Activated naive CD8-positive, alpha-beta T cell treated with anti-CD3 and anti-CD28 coated beads for 36 hours (primary cell): ENCODE data around the gene KRT79. TPM values are rescaled to one million over a fixed set of nuclear protein-coding genes. Genes with fewer than 3 reads are reported as not detected.

Experiments
- DNase-seq: peaks from one replicate; pipeline ENCODE4 v3.0.0; 2021
- H3K27ac Mint-ChIP-seq: one replicate; pipeline ENCODE4 v1.8.0; 2022; ENCODE audit warnings: mild to moderate bottlenecking, moderate library complexity, mixed read lengths
- H3K27me3 Mint-ChIP-seq: one replicate; pipeline ENCODE4 v1.8.0; 2022; ENCODE audit warnings: mild to moderate bottlenecking, mixed read lengths
- H3K36me3 Mint-ChIP-seq: one replicate; pipeline ENCODE4 v1.8.0; 2021; ENCODE audit warnings: mild to moderate bottlenecking, mixed read lengths
- H3K4me1 Mint-ChIP-seq: one replicate; pipeline ENCODE4 v1.8.0; 2021; ENCODE audit warnings: mixed read lengths
- H3K4me3 Mint-ChIP-seq: one replicate; pipeline ENCODE4 v1.8.0; 2022; ENCODE audit warnings: mild to moderate bottlenecking, moderate library complexity, mixed read lengths
- H3K9me3 Mint-ChIP-seq: one replicate; pipeline ENCODE4 v1.8.0; 2022; ENCODE audit warnings: mixed read lengths
- total RNA-seq, 2 experiments: library from RNA; stranded (reverse); gene quantifications; one replicate each; pipeline ENCODE4 v1.2.3, GENCODE V29; 2021

KRT79 gene
- total RNA-seq, 2 experiments from 2014 or later = 0.95 to 0.96 TPM

DNA sequence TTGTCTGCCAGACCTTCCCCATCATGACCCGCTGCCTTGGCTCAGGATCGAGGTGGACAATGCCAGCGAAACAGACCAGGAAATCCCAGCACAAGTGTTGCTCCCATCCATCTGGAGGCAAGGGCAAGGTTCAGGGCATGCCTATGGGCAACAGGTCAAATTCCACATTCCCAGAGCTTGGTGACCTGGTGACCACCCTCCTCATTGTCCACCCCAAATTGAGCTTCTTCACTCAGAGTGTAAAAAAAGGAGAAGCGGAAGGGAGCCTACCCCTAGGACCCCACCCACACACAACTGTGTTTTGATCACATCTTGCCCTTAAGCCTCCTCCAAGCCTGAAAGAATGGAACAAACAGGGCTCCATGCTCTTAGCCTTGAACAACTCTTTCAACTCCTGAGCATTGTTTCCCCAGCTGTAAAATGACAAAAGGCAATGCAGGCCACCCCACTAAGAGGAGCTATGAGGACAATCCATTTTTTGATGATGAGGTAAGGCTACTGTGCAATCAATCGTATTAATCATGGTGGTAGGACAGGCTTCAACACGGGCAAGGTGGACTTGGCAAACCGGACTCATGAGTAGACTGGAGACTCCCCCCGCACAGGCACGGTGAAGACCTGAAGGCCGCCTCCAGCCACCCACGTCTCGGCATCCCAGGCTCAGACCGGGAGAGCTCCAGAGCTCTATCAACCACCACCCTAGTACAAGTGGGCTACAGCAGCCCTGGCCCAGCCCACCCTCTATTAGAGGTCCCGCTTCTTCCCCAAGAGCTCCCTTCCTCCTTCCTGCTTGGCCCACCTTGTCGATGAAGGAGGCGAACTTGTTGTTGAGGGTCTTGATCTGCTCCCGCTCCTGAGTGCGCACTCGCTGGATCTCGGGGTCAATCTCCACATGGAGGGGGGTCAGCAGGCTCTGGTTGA is 866 bp downstream of the KRT79 start:
- Mint-ChIP-seq H3K27ac (no peak overlapping the region), H3K4me1 (peaks cover 47% of the 10 kb centered on the region), H3K4me3 (no peak overlapping the region), H3K9me3 (no peaks in the 10 kb centered on the region), H3K36me3 (no peaks in the 10 kb centered on the region), H3K27me3 (no peaks in the 10 kb centered on the region)
- DNase-seq = no peak

DNA sequence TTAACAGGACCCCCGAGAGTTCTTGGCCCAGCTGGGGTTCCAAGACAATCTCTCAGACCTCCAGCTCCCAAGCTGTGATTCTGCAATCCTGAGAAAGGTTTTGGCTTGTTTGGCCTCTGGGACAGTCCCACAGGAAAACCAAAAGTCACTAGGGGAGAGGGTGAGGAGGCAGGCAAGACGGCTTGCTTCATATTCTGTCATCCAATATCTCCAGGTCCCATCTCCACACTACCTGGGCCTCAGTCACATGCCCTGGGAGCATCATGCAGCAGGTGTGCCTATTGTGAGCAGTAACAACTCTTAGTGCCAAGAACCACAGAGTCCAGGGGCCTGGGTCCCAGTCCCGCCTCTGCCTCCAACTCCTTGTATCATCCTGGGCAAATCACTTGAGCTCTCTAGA is 1.7 kb downstream of the KRT79 start:
- no peak for DNase-seq
- Mint-ChIP-seq H3K27me3 (no peaks in the 10 kb centered on the region), H3K4me3 (no peak overlapping the region), H3K4me1 (peaks cover 40% of the 10 kb centered on the region), H3K9me3 (no peaks in the 10 kb centered on the region), H3K36me3 (no peaks in the 10 kb centered on the region), H3K27ac (no peak overlapping the region)

DNA sequence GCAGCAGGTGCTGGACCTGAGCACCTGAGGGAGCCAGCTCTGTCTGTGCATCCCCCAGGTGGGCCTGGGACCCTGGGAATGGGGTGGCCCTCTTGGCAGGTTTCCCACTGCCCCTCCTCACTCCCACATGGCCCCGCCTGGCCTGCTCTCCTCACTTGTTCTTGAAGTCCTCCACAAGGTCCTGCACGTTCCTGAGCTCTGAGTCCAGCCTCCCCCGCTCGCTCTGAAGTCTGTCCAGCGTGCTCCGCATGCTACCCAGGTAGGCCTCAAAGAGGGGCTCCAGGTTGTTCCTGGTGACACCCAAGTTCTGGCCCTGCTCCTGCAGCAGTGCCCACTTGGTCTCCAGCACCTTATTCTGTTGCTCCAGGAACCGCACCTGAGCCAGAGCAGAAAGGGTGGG is 2.9 kb downstream of the KRT79 start:
- Mint-ChIP-seq H3K9me3 (no peaks in the 10 kb centered on the region), H3K4me1 (peaks cover 28% of the 10 kb centered on the region), H3K36me3 (no peaks in the 10 kb centered on the region), H3K27ac (no peak overlapping the region), H3K4me3 (no peak overlapping the region), H3K27me3 (no peaks in the 10 kb centered on the region)
- no peak for DNase-seq

DNA sequence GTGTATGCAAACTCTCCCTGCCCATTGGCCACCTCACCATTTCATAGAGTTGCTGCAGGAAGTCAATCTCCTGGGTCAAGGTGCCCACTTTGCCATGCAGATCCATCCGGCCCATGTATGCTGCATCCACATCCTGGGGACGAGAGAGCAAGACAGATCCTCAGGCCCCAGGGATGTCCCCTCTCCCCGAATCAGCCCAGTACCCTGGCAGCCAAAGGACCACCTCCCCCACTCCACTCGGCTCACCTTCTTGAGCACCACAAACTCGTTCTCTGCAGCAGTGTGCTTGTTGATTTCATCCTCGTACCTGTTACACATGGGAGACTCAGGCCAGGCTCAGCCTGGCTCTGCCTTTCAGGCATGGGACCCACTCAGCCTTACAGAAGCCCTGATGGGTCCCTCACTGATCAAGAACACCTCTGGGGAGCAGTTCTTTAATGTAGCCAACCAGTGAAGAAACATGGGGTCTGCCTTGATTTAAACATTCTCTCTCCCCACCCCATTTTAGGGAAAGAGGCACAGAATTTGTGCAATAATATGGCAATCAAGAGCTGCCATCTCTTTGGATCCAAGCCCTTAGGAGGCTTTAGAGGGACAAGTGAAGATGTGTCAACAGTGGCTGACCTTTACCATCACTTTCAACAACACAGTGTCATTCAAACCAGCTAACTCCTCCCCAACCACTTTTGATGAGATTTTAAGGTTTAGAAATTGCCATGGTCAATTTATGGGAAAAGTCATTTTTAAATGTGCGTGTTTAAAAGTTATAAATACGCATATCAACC is 3.9 kb downstream of the KRT79 start:
- H3K36me3 Mint-ChIP-seq = no peaks in the 10 kb centered on the region
- no peak overlapping the region for H3K27ac Mint-ChIP-seq
- H3K27me3 Mint-ChIP-seq = no peaks in the 10 kb centered on the region
- no peaks in the 10 kb centered on the region for H3K9me3 Mint-ChIP-seq
- no peak for DNase-seq
- peaks cover 17% of the 10 kb centered on the region for H3K4me1 Mint-ChIP-seq
- no peak overlapping the region for H3K4me3 Mint-ChIP-seq

DNA sequence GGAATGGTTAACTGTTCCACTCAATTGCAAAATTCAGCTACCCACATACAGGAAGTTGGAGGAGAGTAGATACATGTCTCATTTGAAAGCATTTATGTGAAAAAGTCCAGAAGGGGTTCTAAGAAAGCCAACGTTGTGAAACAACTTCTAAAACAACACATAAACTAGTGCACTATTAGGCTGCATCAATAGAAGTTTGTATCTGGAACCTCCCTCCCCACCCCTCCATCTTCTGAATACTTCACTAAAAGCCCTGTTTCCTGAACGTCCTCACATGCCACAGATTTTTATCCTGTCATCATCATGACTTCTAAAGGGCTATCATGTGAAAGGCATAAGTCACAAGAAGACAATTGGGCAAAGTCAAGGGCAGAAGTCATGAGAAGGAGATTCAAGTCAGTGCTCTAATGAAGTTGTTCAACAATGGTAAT is 5.5 kb downstream of the KRT79 start:
- Mint-ChIP-seq H3K36me3 (no peaks in the 10 kb centered on the region), H3K4me3 (no peak overlapping the region), H3K4me1 (peaks cover 11% of the 10 kb centered on the region), H3K9me3 (no peaks in the 10 kb centered on the region), H3K27me3 (no peaks in the 10 kb centered on the region), H3K27ac (peak overlapping the region; percentile 37)
- no peak for DNase-seq

DNA sequence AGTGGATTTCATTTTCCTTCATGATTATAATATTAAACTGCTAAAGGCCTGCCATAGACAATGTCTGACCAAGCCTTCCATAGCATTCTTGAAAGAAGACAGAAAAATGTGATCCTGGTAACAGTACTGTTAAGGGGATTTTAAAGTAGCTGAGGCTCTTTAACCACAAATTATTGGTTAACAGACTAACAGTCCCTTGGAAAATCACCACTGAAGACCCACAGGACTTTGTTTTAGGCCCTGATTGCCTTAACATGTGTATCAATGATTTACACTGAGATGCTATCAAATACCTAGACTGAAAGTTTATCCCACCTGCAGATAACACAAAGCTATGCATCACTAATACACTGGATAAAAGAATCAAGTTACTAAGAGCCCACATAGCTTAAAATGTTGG is 6.0 kb downstream of the KRT79 start:
- H3K4me3 Mint-ChIP-seq = no peak overlapping the region
- peak overlapping the region; percentile 37 for H3K27ac Mint-ChIP-seq
- H3K27me3 Mint-ChIP-seq = no peaks in the 10 kb centered on the region
- no peak for DNase-seq
- H3K4me1 Mint-ChIP-seq = peaks cover 11% of the 10 kb centered on the region
- no peaks in the 10 kb centered on the region for H3K9me3 Mint-ChIP-seq
- H3K36me3 Mint-ChIP-seq = no peaks in the 10 kb centered on the region

DNA sequence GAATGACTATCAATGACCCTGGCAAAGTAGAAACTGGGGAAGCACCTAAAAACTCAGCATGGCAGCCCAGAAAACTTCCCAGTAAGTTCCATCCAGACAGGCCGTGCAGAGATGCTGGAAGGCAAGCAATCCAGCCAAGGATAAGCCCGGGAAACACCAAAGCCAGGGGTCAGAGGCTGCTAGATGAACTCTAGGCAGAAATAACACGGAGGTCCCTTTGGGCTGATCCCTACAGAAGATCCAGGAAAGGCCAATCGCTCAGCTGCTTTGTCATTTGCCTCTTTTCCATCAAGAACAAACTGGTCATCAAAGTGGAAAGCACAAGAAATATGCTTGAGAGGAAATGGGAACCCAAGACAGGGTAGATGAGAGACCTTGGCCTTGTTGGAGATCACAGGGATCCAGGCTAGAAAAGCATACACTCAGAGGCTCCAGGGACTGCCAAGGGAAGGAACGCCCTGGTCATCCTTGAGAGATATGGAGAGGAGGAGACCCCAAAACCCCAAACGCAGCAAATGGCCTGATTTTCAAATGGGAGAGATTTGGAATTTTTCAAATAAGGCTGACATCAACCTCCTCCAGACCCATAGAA is 6.5 kb downstream of the KRT79 start:
- H3K9me3 Mint-ChIP-seq = no peaks in the 10 kb centered on the region
- no peak overlapping the region for H3K4me3 Mint-ChIP-seq
- DNase-seq = no peak
- H3K27me3 Mint-ChIP-seq = no peaks in the 10 kb centered on the region
- no peak overlapping the region for H3K27ac Mint-ChIP-seq
- peaks cover 11% of the 10 kb centered on the region for H3K4me1 Mint-ChIP-seq
- no peaks in the 10 kb centered on the region for H3K36me3 Mint-ChIP-seq

DNA sequence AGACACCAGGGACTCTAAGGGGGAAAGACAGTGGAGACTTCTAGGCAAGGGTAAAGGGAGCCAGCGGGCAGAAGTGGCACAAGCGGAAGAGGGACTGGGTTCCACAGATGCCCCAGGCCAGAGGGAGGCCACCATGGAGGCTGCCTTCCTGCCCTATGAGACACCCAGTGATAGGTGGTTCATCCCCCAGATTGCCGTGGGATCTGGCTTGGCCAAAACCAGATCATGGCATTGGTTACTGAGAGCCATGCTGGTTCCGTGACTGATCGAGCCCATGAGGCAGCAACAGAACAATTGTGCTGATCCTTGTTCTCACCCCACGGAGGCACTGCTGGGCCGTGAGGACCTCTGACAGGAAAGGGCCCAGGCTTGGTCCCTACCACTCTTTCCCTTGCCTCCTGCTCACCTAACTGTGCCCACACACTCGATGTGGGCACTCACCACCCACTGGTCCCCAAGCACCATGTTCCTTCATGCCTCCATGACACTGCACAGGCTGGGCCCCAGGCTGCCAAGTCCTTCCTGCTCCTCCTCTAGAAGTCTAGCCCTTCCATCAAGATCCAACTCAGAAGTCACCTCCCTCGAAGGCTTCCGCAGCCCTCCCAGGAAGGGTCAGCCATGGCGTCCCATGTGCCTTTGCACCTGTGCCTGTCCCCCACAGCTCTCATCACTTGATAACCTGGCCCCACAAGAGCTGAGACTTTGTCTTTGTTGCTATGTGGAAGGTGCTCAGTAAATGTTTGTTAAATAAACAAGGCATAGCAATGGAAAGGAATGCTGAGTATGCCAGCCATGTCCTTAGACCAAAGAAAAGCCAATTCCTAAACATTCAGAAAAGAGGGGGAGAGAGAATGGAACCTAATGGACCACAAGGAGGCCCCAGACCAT is 7.3 kb downstream of the KRT79 start:
- H3K9me3 Mint-ChIP-seq = no peaks in the 10 kb centered on the region
- H3K27ac Mint-ChIP-seq = no peak overlapping the region
- DNase-seq = no peak
- H3K36me3 Mint-ChIP-seq = no peaks in the 10 kb centered on the region
- no peak overlapping the region for H3K4me3 Mint-ChIP-seq
- no peaks in the 10 kb centered on the region for H3K27me3 Mint-ChIP-seq
- H3K4me1 Mint-ChIP-seq = peaks cover 11% of the 10 kb centered on the region

DNA sequence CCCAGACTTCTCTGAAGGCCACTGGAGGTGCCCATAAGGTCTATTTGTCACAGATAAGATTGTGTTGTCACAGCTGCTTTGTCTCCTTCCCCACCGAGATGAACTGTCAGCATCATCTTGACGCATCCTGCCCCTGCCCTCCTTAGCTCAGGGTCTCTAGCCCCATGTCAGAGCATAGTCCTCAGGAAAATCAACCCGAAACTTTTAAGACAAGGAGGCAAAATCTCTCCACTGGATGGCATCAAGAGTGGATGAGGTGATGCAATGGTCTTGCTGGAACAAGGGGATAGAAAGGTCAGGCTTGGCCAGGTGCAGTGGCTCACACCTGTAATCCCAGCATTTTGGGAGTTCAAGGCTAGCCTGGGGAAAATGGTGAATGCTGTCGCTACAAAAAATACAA is 8.2 kb downstream of the KRT79 start:
- no peaks in the 10 kb centered on the region for H3K36me3 Mint-ChIP-seq
- DNase-seq = no peak
- H3K4me3 Mint-ChIP-seq = no peak overlapping the region
- H3K27me3 Mint-ChIP-seq = no peaks in the 10 kb centered on the region
- no peak overlapping the region for H3K27ac Mint-ChIP-seq
- H3K4me1 Mint-ChIP-seq = peaks cover 11% of the 10 kb centered on the region
- no peaks in the 10 kb centered on the region for H3K9me3 Mint-ChIP-seq

DNA sequence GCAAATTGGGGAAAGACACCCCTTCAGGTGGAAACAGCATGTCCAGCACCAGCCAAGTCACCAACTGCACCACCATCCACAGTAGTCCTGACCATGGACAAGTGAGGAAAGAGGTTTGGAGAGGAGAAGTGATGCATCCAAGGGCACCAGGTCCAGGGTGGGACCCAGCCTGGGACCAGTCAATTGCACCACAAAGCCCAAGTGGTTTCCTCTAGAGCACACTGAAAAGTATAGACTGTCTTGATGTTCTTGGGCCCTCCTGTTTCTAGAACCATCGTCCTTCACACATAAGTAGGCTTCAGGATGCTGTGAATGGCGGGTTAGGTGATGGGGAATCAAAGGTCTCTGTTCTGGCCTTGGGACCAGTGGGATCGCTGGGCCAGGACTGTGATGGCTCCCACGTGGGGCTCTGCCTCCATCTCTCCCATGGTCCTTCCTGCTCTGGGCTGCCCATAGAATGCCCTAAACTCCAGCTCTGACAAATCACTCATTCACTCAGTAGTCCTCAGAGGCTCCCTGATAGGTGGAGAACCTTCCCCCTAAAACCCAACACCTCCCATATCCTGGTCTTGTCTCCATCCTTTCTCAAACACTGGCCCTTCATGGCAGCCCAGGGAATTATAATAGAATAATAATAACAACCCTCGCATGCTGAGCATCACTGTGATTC is 9.2 kb downstream of the KRT79 start:
- Mint-ChIP-seq H3K4me1 (peaks cover 9% of the 10 kb centered on the region), H3K27me3 (no peaks in the 10 kb centered on the region), H3K36me3 (no peaks in the 10 kb centered on the region), H3K4me3 (no peak overlapping the region), H3K9me3 (no peaks in the 10 kb centered on the region), H3K27ac (no peak overlapping the region)
- no peak for DNase-seq

DNA sequence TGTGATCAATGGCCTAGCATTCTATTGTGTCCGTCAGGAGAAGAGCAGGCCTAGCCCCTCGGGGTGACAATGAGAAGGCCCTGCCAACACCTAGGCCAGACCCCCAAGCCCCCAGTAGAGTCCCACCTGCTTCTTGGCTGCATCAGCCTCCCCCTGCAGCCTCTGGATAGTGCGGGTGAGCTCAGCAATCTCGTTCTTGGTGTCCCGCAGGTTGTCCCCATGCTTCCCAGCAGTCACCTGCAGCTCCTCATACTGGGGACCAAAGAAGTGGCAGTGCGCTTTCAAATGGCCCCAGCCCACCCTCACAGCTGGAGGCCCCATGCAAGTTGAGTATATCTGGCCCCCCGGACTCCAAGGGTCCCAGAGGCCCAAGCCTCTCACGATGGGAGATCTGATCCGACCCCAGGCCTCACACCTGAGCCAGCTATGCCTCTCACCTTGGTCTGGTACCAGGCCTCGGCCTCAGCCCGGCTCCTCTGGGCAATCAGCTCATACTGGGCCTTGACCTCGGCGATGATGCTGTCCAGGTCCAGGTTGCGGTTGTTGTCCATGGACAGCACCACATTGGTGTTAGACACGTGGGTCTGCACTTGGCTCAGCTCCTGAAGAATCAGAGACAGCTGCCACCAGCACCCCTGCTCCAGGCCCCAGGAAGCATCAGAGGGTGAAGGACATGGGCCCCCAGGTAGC is 10.2 kb downstream of the KRT79 start:
- peaks cover 6% of the 10 kb centered on the region for H3K4me1 Mint-ChIP-seq
- H3K27ac Mint-ChIP-seq = no peak overlapping the region
- H3K36me3 Mint-ChIP-seq = no peaks in the 10 kb centered on the region
- H3K27me3 Mint-ChIP-seq = no peaks in the 10 kb centered on the region
- DNase-seq = no peak
- no peaks in the 10 kb centered on the region for H3K9me3 Mint-ChIP-seq
- H3K4me3 Mint-ChIP-seq = no peak overlapping the region

DNA sequence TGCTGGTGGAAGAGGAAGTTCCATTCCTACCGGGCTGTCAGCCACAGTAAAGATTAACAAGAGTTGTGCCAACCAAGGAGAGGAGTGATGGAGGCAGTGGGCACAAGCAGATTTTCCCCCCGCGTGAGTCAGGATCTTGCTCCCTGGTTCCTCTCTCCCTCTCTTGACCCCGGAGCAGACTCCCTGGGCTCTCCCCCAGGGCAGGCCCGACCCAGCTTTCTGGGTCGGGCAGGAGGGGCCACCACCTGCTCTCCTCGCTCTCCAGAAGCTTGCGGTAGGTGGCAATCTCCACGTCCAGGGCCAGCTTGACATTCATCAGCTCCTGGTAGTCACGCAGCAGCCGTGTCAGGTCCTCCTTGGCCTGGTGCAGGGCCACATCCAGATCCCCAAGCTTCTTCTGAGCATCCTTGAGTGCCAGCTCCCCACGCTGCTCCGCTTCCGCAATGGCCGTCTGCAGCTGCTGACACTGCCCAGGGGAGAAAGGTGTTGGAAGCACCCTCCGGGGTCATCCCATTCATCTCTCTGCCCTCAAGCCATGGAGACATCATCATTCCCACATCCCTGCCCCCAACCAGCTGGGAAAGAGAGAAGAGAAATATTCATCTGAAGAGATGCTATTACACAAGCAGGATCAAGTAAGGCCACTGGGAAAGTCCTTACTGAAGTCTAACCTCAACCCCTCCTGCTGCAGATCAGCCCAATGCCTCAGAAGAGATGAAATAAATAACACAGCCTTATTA is 11.2 kb downstream of the KRT79 start:
- H3K36me3 Mint-ChIP-seq = no peaks in the 10 kb centered on the region
- no peak overlapping the region for H3K4me3 Mint-ChIP-seq
- no peak overlapping the region for H3K27ac Mint-ChIP-seq
- peaks cover 2% of the 10 kb centered on the region for H3K4me1 Mint-ChIP-seq
- DNase-seq = no peak
- no peaks in the 10 kb centered on the region for H3K9me3 Mint-ChIP-seq
- H3K27me3 Mint-ChIP-seq = no peaks in the 10 kb centered on the region
